Regular cardiac myocyte (primary cell): ENCODE results near the gene HLA-E. TPM values are rescaled to one million over a fixed set of nuclear protein-coding genes. Genes with fewer than 3 reads are reported as not detected.

Source experiments
- total RNA-seq: library from RNA; depleted of rRNA; stranded (reverse); fragments of >200 nt; gene quantifications from 2 replicates; pipeline ENCODE4 v1.2.3, GENCODE V29; 2014

HLA-E gene
- 102 and 274 TPM in 2 replicates for total RNA-seq

GRCh38 chr6:30489081-30490025 is at the start of gene HLA-E:
Gene HLA-E (plus strand): TSS chr6:30489509. CDS start chr6:30489532, 23 bp downstream.

Other genes with a start within 250 kb of the HLA-E start
- 9.0 and 9.6 TPM in 2 replicates for gene TRIM39, start 162.6 kb upstream of the HLA-E start, total RNA-seq
- gene RPP21, start 144.4 kb upstream of the HLA-E start, total RNA-seq: 24.8 and 32.4 TPM in 2 replicates
- 50.7 and 52.1 TPM in 2 replicates for gene GNL1, start 67.0 kb downstream of the HLA-E start, total RNA-seq
- gene PRR3, start 67.8 kb downstream of the HLA-E start, total RNA-seq: 4.4 and 5.9 TPM in 2 replicates
- 46.2 and 89.9 TPM in 2 replicates for gene ABCF1, start 81.9 kb downstream of the HLA-E start, total RNA-seq
- 7.0 and 19.6 TPM in 2 replicates for gene PPP1R10, start 127.7 kb downstream of the HLA-E start, total RNA-seq
- 30.4 and 53.7 TPM in 2 replicates for gene MRPS18B, start 128.3 kb downstream of the HLA-E start, total RNA-seq
- 2.0 and 3.6 TPM in 2 replicates for gene ATAT1, start 137.4 kb downstream of the HLA-E start, total RNA-seq
- 8.8 and 22.8 TPM in 2 replicates for gene C6orf136, start 157.6 kb downstream of the HLA-E start, total RNA-seq
- gene DHX16, start 183.5 kb downstream of the HLA-E start, total RNA-seq: 31.9 and 52.0 TPM in 2 replicates
- gene PPP1R18, start 197.1 kb downstream of the HLA-E start, total RNA-seq: 46.8 and 48.5 TPM in 2 replicates
- gene NRM, start 201.5 kb downstream of the HLA-E start, total RNA-seq: 1.7 and 2.9 TPM in 2 replicates
- 4.8 and 10.9 TPM in 2 replicates for gene MDC1, start 227.8 kb downstream of the HLA-E start, total RNA-seq
- gene TUBB, start 230.8 kb downstream of the HLA-E start, total RNA-seq: 338 and 856 TPM in 2 replicates